ENCODE results near the gene AKIP1.
A peak's percentile ranks its signal among the peaks of the same experiment; 100 is the strongest.

Gene AKIP1

DNA sequence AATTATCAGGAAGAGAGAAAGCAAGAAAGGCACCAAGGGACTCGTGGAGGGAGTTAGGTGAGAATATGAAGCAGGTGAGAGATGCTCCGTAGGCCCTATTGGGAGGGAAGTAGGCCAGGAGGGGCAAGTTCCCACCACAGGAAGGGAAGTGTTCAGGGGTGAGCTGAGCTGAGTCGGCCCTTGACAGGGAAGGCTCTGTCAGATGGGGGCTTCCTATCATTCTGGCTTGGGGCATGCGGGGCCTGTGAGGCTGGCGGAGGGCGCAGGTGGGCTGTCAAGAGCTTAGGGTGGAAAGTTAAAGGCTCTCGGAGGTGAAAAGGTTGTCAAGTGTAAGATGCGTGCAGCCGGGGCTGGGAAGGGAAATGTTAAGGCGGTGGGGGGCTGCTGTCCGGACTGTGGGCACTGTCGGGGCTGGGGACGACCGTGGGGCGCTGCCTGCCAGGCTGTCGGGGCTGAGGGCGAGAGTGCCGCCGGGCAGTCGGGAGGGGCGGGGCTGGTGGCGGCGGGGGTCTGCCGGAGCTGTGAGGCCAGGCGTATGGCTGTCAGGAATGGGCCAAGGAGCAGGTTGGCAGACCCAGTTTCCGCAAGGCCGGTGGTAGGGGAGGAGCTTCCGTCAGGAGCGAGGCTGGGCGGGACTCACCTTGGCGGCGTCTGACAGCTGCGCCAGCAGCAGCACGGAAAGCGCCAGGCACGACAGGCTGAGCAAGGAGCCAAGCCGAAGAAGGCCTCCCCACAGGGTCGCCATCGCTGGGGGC lies 52.8 kb downstream of the AKIP1 start:
- Mint-ChIP-seq H3K4me1 (ENCODE audit: low read depth) (peaks cover 41% of the 10 kb centered on the region), H3K4me3 (peak overlapping the region; percentile 93), H3K36me3 (ENCODE audit: low read depth) (no peaks in the 10 kb centered on the region), H3K27me3 (no peaks in the 10 kb centered on the region), H3K27ac (peak overlapping the region; percentile 89), H3K9me3 (no peaks in the 10 kb centered on the region)

DNA sequence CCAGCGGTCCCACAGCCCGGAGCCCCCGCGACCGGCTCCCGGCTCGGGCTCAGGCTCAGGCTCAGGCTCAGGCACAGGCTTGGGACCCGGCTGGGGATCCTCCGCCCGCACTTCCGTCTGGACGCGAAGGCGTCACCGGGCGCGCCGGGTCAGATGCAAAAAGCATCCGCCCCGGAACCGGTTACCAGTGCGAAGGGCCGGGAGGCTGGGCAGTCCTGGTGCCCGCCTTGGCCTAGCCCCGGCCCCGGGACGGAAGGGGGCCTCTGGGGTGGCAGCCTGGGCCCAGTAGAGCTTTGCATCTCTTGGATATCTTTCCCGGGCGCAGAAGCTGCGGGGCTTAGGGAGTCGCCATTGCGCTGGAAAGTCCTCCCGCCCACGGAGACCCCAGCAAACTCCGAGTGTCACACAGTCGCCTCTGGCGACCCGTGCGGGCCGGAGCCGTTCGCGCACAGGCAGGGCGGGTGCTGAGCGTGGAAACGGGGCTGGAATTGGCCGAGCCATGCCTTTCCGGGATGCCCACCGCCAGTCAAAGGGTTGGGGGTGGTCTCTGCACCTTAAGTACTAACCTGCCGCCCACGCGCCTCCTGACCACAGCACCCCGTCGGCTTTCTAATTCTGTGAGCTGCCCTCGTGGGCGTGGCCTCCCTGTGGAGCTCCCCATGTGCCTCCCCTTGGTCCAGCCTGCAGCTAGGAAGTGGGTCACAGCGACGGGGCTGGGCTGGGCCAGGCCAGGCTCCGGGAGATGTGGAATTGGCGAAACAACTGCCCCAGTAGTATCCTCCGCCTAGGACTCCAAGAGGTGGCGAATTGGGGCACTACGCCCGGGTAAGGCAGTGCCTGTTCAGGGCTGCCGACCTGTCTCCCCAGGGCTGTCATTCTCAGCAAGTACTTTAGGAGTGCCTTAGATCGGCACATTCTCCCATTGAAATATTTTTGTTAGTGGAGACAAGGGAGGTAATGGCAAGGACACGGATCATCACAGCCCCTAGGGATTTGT lies 53.6 kb downstream of the AKIP1 start, which contains the start of gene TMEM9B:
Gene TMEM9B (minus strand): TSS at position 119 of the 997 bp plus-strand sequence. CDS start 129 bp downstream, outside the sequence.
- H3K27me3 Mint-ChIP-seq, result no peaks in the 10 kb centered on the region
- H3K27ac Mint-ChIP-seq, result peak within 1 kb of the TSS; percentile 90
- peak within 1 kb of the TSS; percentile 93 for H3K4me3 Mint-ChIP-seq
- H3K4me1 Mint-ChIP-seq (ENCODE audit: low read depth), result peaks cover 39% of the 10 kb centered on the region
- H3K36me3 Mint-ChIP-seq (ENCODE audit: low read depth), result no peaks in the 10 kb centered on the region
- H3K9me3 Mint-ChIP-seq, result no peaks in the 10 kb centered on the region

DNA sequence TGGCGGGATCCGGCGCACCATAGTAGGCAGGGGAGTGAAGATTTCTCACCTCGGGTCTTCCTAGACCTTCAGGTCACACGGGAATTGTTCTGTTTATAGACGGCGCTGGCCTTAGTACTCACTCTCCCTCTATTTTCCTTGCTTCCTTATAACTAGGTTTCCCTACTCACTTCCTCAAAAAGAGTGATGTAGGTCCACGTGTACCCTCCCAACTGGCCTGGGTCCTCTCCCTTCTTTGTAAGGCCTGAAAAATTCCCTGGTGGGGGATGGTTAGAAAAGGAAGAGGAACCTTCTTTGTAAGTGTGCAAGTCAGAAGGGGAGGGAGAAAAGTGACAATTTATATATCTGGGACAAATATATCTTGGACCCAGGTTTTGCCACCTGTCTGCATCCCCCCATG lies 56.2 kb downstream of the AKIP1 start:
- H3K4me3 Mint-ChIP-seq, result no peak overlapping the region
- H3K4me1 Mint-ChIP-seq (ENCODE audit: low read depth), result peaks cover 28% of the 10 kb centered on the region
- no peaks in the 10 kb centered on the region for H3K9me3 Mint-ChIP-seq
- H3K27me3 Mint-ChIP-seq, result no peaks in the 10 kb centered on the region
- H3K27ac Mint-ChIP-seq, result no peak overlapping the region
- no peaks in the 10 kb centered on the region for H3K36me3 Mint-ChIP-seq (ENCODE audit: low read depth)

Data from stimulated activated naive CD8-positive, alpha-beta T cell treated with anti-CD3 and anti-CD28 coated beads, Interleukin-15, Interleukin-2, amounts not matched to agents 100 ng/mL and 50 ng/mL, for 24 hours (primary cell).